Fibroblast of the aortic adventitia (primary cell): ENCODE measurements around the gene CFAP161. TPM values are rescaled to one million over a fixed set of nuclear protein-coding genes. Genes with fewer than 3 reads are reported as not detected.

Experiments used
- DNase-seq: peaks from one replicate; pipeline ENCODE4 v3.0.0-alpha.2; 2010; ENCODE audit warnings: low read depth
- H3K4me3 ChIP-seq: 2 replicates; pipeline ENCODE4 v1.5.1; 2011; ENCODE audit warnings: low read depth, mild to moderate bottlenecking, control low read depth, low read length, moderate library complexity
- CTCF ChIP-seq: IDR thresholded peaks from 2 replicates; pipeline ENCODE4 v1.5.1; 2011; ENCODE audit warnings: mild to moderate bottlenecking, low read length, control low read depth, inconsistent platforms; ENCODE audit not compliant: insufficient read depth
- total RNA-seq: library from RNA; depleted of rRNA; stranded (reverse); fragments of >200 nt; gene quantifications from 2 replicates; pipeline ENCODE4 v1.2.3, GENCODE V29; 2012; ENCODE audit warnings: low replicate concordance

Gene CFAP161
- total RNA-seq, 1 donor: not detected

GRCh38 chr15:81184188-81184587 is 50.1 kb downstream of the CFAP161 start:
- H3K4me3 ChIP-seq: no peak overlapping the region
- TF ChIP-seq CTCF: no peak
- DNase-seq: no peak

- TF ChIP-seq CTCF: no peak
- H3K4me3 ChIP-seq: no peak overlapping the region
- no peak for DNase-seq
Observed at GRCh38 chr15:81185631-81186295, 51.7 kb downstream of the CFAP161 start.

GRCh38 chr15:81188354-81188753 is 54.3 kb downstream of the CFAP161 start:
- no peak overlapping the region for H3K4me3 ChIP-seq
- TF ChIP-seq CTCF: no peak
- DNase-seq: no peak

GRCh38 chr15:81189583-81190283 is 55.7 kb downstream of the CFAP161 start:
- no peak overlapping the region for H3K4me3 ChIP-seq
- DNase-seq: peak; percentile 97
- TF ChIP-seq CTCF: no peak

- no peak overlapping the region for H3K4me3 ChIP-seq
- no peak for TF ChIP-seq CTCF
- no peak for DNase-seq
Observed at GRCh38 chr15:81190922-81191507, 56.9 kb downstream of the CFAP161 start.

GRCh38 chr15:81191701-81192100 is 57.6 kb downstream of the CFAP161 start:
- DNase-seq: no peak
- TF ChIP-seq CTCF: no peak
- H3K4me3 ChIP-seq: no peak overlapping the region
